ENCODE results near the gene NDUFA3. TPM values are rescaled to one million over a fixed set of nuclear protein-coding genes. Genes with fewer than 3 reads are reported as not detected.

NDUFA3 gene
- total and polyA plus RNA-seq, 10 of the 15 experiments (the other 5 are each of a cell fraction or from before 2014, with no cell fraction given) = 40.0 to 335 (median 153) TPM

DNA sequence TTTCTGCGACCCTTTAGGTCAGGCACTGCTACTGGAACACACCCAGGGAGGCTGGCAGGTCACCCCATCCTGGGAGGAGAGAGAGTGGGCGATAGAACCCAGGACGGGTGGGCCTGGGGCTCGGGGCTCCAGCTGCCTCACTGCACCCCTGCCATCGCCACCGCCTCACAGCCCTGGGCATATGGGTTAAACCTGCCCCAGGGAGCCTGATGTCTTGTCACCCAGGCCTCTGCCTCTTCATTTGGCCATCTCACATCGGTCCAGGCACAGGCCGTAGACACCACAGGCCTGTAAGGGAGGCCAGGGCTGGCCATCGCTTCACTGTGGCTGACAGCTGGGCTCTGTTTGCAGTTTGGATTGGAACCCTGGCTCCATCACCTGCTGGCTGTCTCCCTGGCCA, 23.1 kb downstream of the NDUFA3 start:
- FAIRE-seq (no peak), ATAC-seq (no peak), DNase-seq (ENCODE audit: low read depth, low spot score) (no peak)
- CTCF ChIA-PET = no interaction called here
- WGBS (ENCODE audit: insufficient coverage, insufficient replicate concordance, low lambda C conversion rate, missing lambda C conversion rate) = 88% methylated on average over 9 of the region's 9 CpGs
- H3K27ac ChIP-seq (ENCODE audit: control insufficient read depth, insufficient read depth) = no peak overlapping the region
- H3K9ac ChIP-seq (ENCODE audit: control insufficient read depth, insufficient read depth, low read length) = no peak overlapping the region
- no TSS peak for BruUV-seq (replicated peaks)
- no peaks in the 10 kb centered on the region for H3K79me2 ChIP-seq (ENCODE audit: control insufficient read depth, insufficient read depth, low read length)
- no peak overlapping the region for H3K4me2 ChIP-seq (ENCODE audit: control insufficient read depth, insufficient read depth)
- intact Hi-C loops (cut with micrococcal nuclease; ENCODE audit: unreplicated experiment) = no loop called here
- POLR2A ChIA-PET = no interaction called here
- no peaks in the 10 kb centered on the region for H3K27me3 ChIP-seq (replicated peaks in 1 of 2; ENCODE audit: control insufficient read depth in 2 of 2, insufficient read depth in 2 of 2, low read length in 1 of 2)
- no peaks in the 10 kb centered on the region for H3K9me3 ChIP-seq (replicated peaks; ENCODE audit: control insufficient read depth, insufficient read depth, low read length)
- H4K20me1 ChIP-seq (ENCODE audit: control insufficient read depth, insufficient read depth) = no peaks in the 10 kb centered on the region
- RAD21 ChIA-PET (ENCODE audit: unreplicated experiment) = no interaction called here
- TF ChIP-seq, protein P1, sequence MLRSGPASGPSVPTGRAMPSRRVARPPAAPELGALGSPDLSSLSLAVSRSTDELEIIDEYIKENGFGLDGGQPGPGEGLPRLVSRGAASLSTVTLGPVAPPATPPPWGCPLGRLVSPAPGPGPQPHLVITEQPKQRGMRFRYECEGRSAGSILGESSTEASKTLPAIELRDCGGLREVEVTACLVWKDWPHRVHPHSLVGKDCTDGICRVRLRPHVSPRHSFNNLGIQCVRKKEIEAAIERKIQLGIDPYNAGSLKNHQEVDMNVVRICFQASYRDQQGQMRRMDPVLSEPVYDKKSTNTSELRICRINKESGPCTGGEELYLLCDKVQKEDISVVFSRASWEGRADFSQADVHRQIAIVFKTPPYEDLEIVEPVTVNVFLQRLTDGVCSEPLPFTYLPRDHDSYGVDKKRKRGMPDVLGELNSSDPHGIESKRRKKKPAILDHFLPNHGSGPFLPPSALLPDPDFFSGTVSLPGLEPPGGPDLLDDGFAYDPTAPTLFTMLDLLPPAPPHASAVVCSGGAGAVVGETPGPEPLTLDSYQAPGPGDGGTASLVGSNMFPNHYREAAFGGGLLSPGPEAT (IDR thresholded peaks at IDR 0.05; ENCODE audit: low read depth) = no peak
- TF ChIP-seq POLR2A (IDR thresholded peaks at IDR 0.05; ENCODE audit: low read depth, low read length) = peak; percentile 19; the same call in 1 of the 2 replicates
- in situ Hi-C loops (cut with MboI) = loop anchor here (25.0 kb wide), 1 partner anchor 1537 kb away; the partner anchor contains the start of gene U2AF2
- H2AFZ ChIP-seq (ENCODE audit: control insufficient read depth, low read depth, low read length) = no peak overlapping the region
- H3K4me1 ChIP-seq (ENCODE audit: control insufficient read depth, insufficient read depth, low read length) = no peaks in the 10 kb centered on the region
- peaks cover 0 to 31% of the 10 kb centered on the region in 2 experiments; a peak in 3 of 4 replicates for H3K36me3 ChIP-seq (ENCODE audit: control insufficient read depth in 2 of 2, insufficient read depth in 2 of 2, low read length in 1 of 2)
- SMC1A ChIA-PET (ENCODE audit: uncharacterized antibody, unreplicated experiment) = no interaction called here
- H3K4me3 ChIP-seq = no peak overlapping the region

DNA sequence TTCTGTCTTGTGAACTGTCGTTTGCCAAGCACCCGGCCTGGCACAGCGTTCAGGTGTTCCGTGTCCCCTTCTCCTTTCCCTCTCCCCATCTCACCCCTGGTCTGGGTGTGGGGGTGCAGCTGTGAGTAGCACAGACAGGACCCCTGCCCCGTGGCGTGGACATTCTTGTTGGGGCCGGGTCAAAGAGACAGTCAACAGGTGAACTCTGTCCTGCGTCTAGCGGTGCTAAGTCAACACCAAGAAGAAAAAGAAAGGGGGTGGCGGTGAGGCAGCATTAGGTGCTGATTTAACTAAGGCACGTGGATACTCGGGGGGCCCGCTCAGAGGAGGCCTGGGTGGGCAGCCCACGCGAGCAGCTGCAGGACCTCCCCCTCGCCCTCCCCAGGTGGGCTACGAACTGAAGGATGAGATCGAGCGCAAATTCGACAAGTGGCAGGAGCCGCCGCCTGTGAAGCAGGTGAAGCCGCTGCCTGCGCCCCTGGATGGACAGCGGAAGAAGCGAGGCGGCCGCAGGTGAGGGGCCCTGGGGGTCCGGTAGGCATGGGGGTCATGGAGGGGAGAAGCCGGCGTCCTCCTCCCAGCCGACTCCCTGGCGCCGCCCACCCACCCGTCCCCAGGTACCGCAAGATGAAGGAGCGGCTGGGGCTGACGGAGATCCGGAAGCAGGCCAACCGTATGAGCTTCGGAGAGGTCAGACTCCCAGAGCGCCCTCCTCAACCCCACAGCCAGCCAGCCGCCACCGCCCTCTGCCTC, 25.2 kb downstream of the NDUFA3 start:
- H3K9me3 ChIP-seq (replicated peaks; ENCODE audit: control insufficient read depth, insufficient read depth, low read length) = no peaks in the 10 kb centered on the region
- H3K27me3 ChIP-seq (replicated peaks in 1 of 2; ENCODE audit: control insufficient read depth in 2 of 2, insufficient read depth in 2 of 2, low read length in 1 of 2) = no peaks in the 10 kb centered on the region
- ChIA-PET RAD21 (ENCODE audit: unreplicated experiment) (no interaction called here), CTCF (no interaction called here), POLR2A (no interaction called here), SMC1A (ENCODE audit: uncharacterized antibody, unreplicated experiment) (no interaction called here)
- H3K27ac ChIP-seq (ENCODE audit: control insufficient read depth, insufficient read depth) = no peak overlapping the region
- no peak overlapping the region for H3K4me3 ChIP-seq
- no peak for FAIRE-seq
- peaks cover 0 to 27% of the 10 kb centered on the region in 2 experiments; a peak in 3 of 4 replicates for H3K36me3 ChIP-seq (ENCODE audit: control insufficient read depth in 2 of 2, insufficient read depth in 2 of 2, low read length in 1 of 2)
- H3K4me2 ChIP-seq (ENCODE audit: control insufficient read depth, insufficient read depth) = no peak overlapping the region
- no peaks in the 10 kb centered on the region for H3K4me1 ChIP-seq (ENCODE audit: control insufficient read depth, insufficient read depth, low read length)
- in situ Hi-C loops (cut with MboI) = loop anchor here (25.0 kb wide), 1 partner anchor 1534 kb away; the partner anchor contains the start of gene U2AF2
- intact Hi-C loops (cut with micrococcal nuclease; ENCODE audit: unreplicated experiment) = no loop called here
- no peak for ATAC-seq
- 96% methylated on average over 27 of the region's 44 CpGs for WGBS (ENCODE audit: insufficient coverage, insufficient replicate concordance, low lambda C conversion rate, missing lambda C conversion rate)
- no peak for DNase-seq (ENCODE audit: low read depth, low spot score)
- H4K20me1 ChIP-seq (ENCODE audit: control insufficient read depth, insufficient read depth) = no peaks in the 10 kb centered on the region
- H2AFZ ChIP-seq (ENCODE audit: control insufficient read depth, low read depth, low read length) = no peak overlapping the region
- BruUV-seq (replicated peaks) = TSS peak; percentile 31
- no peaks in the 10 kb centered on the region for H3K79me2 ChIP-seq (ENCODE audit: control insufficient read depth, insufficient read depth, low read length)
- TF ChIP-seq HDAC2 (IDR thresholded peaks at IDR 0.05) = no peak
- no peak for TF ChIP-seq STAT3 (IDR thresholded peaks at IDR 0.05; ENCODE audit: low read depth, low read length)
- TF ChIP-seq HDAC6 (IDR thresholded peaks at IDR 0.05; ENCODE audit: unreplicated experiment) = no peak
- H3K9ac ChIP-seq (ENCODE audit: control insufficient read depth, insufficient read depth, low read length) = no peak overlapping the region
